Activated T-helper 1 cell treated with Interleukin-2 at 50 U/mL for 16 hours (primary cell): ENCODE results near the gene TMPRSS13.

ENCODE experiments used
- DNase-seq: peaks from one replicate; pipeline ENCODE4 v3.0.0-alpha.2; 2020; ENCODE audit warnings: low read depth

Gene TMPRSS13

DNA sequence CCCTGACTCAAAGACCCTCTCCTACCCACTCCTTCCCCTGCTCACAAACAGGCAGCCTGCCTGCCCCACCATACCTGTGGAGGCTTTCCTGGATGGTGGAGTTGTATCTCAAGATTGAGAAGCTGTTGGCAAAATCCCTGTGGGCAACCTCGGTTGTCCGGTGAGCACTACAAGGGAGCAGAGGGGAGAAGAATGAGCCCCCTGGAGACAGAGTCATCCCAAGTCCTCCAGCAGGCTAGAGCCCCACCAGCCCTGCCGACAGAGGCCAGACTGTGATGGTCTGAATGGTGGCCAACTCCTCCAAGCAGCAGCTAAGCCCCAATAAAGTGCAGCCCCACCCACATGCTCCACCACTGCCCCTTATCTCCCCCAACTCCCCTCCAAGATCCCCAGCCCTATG lies 17.5 kb downstream of the TMPRSS13 start:
- no peak for DNase-seq

DNA sequence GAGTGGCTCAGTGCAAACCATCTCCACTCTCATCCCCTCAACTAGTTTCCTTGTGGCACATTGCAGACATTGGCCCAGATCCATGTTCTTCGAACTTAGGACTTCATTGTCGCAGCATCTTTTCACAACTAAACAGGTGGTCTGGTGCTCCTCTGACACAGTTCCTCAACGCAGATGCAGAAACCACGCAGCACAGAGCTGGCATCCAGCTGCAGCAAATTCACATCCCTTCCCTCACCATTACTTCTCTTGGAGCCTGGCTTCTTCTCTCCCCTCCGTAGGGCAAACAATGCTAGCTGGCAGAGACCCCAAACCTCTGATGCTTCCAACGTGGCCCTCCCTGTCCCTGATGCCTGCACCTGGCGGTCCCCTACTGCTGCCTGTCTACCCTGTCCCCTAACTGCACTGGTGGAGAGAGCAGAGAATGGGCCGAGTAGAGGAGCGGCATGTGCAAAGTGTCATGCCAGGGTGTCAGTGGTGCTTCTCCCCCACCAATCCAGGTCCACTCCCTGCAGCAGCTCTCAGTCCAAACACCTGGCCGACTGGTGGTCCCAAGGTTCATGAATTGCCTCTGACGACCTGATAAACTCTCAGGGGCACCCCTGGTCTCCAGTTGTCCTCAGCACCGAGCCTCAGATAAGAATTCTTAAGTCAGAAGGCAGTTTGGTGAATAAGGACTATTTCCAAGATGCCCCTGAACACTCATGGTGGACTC lies 18.1 kb downstream of the TMPRSS13 start:
- no peak for DNase-seq

DNA sequence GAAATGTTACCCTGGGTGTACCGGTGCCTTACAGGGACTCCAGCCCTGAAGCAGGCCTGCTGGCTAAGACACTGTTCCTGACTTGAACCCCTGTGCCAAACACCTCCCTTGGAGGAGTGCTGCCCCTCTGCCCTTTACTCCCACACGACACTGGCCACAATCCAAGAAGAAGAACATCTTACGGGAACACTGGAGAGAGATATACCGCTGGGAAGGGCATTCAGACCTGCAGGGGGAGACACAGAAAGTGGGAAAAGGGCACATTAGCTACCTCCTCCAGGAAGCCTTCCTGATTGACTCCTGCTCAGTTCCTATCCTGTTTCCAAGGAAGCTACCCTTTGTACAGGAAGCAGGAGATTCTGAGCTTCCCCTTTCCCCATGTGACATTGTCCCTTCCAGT lies 18.7 kb downstream of the TMPRSS13 start:
- DNase-seq: no peak

DNA sequence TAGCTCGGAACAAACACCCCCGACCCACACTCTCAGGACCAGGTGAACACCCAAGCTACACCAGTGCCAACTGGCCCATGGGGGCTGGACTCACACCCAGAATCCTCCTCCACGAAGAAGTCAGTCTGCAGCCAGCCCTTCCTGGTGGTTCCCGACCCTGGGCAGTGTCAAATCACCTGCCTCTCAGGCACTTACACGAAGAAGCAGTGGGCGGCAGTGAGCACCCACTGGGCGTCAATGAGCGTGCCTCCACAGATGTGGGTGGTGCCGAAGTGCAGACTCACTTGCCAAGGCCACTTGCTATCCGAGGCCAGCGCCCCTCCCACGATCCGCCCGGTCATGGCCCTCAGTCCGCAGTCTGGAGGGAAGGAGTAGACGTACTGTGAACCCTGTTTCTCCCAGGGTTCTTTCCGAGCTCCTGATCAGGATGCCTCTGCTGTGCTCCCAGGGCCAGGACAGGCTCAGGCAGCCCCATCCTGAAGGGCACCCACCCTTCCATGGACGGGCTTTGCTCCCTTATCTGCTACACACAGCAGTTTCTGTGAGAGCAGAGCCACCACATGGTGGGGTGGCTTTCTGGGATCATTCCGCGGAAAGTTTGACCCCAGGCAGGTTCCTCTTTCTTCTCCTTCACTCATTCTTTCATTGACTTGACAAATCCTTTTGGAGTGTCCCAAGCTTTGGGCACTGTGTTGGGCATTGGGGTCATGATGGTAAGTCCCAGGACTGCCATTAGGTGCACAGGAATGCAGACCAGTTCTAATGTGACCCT lies 19.4 kb downstream of the TMPRSS13 start:
- no peak for DNase-seq

DNA sequence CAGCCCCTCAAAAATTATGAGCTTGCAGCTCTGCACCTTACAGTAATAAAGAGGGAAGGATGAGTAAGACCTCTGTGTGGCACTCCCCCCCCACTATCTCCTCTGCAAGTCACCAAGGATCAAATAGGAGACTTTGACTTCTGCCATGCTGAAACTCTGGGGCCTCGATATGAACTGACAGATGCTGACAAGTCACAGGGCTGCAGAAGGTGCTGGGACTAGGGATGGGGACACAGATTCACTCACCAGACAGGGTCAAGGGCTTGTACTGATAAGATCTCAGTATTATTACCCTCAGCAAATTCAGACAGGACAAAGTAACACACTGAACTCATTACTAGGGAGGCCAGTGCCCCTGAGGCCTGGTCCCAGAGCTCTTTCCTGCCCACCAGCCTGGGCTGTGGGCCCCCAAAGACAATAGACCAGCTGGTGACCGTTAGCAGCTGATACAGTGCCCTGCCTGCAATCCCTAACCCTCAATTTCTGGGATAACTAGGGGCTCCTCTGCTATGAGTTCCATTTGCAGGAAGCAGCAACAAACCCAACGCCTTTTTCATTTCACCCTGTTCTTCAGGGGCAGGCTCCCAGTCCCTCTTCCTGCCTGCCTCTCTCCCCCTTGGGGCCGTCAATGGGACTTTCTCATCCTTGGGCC lies 20.1 kb downstream of the TMPRSS13 start:
- DNase-seq: no peak

DNA sequence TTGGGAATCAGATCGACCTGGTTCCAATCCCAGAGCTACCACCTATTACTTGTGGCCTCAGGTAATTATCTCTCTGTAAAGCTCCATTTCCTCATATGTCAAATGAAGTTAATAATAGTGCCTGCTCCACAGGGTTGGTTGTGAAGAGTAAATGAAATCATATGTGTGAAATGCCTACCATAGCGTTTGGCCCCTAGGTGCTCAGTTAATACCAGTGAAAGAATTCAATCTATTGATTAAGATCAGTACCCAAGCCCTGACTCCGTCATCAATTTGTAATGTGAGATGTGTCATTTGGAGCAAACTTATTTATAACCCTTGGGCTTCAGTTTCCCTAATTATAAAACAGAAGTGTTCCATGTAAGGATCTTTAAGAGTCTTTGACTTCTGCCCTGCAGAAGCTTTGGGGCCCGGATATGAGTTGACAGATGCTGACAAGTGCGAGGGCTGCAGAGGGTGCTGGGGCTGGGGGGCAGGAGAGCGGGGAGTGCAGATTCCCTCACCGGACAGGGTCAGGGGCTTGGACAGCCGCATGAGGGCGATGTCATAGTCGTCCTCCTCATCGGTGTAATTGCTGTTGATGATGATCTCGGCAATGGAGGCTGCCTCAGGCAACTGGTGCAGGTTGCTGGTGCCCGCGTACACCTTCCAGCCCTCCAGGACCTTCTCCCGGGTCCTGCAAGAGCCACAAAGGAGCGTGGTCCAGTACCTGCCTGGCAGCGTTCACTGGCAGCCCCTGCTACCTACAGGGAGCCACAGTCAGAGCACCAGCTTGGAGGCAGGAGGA lies 20.9 kb downstream of the TMPRSS13 start:
- DNase-seq: no peak

DNA sequence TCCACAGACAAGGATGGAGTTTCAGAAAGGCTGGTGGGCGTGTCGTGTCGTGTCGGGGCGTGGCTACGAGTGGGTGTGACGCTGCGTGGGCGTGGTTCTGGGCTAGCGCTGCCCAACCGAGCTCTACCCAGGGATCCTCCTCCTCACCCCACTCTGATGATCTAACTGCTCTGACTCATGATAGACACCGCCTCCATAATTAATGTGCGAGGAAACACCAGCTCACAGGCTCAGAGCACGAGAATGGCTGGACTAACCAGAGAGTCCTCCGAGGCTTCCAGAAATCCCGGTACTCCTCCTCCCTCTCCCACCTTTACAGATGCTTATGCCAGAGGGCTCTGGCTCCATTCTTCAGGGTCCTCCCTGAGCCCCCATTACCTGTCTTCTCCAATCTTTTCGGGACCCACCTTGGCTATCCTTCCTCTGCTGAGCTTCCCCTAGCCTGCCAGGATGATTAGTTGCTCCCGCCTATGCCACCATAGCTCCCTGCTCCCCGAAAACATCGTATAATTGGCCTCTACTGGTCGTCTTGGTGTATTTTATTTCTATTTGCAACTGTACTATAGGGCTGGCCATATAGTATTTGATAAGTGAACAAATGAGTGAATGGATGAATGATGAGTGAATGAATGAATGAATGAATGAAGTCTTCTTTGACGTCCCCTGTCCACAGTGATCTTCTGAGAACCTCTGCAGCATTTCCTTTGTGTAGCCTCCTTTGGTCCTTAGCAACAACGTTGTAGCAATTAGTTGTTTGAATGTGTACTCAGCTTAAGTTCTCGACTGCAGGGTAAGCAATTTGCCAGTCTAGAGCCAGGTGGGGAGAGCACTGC lies 21.7 kb downstream of the TMPRSS13 start:
- peak; percentile 28 for DNase-seq

DNA sequence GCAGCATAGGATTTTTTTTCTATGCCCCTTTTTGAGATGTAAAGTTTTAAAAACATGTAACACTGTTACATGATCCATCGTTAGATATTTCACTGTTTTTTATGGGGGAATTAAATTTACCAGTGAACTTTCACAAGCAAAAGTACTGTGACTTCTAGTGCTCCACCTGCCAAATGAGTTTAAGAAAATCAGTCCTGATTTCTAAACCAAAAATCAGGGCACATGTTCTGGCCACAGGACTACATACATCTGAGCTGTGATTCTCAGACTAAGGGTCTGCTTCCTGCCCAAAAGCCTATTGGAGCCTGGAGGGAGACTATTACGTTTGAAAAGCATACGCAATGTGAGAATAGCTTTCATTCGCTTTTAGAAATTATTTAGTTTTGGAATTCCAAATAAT lies 22.5 kb downstream of the TMPRSS13 start:
- no peak for DNase-seq

DNA sequence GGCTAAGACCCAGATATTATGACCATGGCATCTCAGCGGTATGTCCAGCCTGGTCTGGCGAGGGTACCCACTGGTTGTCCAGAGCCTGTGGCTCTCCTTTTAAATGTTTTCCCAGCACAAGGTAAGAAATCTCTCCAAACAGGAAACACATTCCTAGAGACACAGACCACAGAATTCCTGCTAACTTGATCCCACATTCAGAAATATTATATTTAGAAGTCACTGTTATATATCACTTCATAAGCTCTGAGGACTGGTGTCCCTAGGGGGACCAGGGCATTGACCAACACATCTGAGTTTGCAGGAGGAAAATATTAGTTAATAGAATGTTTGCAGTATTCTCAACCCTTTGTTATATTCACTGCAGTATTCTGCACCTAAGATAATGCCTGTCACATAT lies 23.1 kb downstream of the TMPRSS13 start:
- no peak for DNase-seq

DNA sequence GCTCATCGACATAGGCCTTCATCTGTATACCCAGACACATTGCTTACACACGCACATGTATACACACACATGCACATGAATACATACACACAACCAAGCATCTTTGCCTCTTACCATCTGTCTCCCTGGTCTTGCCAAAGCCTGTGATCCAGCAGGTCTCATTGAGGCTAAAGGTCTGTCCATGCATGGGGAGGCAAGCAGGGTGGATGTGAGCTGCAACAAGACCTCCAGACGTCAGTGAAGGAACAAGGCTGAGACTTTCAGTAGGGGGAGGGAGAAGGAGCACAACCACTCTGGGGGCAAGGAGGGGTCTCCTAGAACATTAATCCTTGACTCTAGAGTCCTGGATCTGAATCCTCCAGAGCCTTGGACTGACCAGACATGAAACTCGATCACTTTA lies 23.7 kb downstream of the TMPRSS13 start:
- no peak for DNase-seq

DNA sequence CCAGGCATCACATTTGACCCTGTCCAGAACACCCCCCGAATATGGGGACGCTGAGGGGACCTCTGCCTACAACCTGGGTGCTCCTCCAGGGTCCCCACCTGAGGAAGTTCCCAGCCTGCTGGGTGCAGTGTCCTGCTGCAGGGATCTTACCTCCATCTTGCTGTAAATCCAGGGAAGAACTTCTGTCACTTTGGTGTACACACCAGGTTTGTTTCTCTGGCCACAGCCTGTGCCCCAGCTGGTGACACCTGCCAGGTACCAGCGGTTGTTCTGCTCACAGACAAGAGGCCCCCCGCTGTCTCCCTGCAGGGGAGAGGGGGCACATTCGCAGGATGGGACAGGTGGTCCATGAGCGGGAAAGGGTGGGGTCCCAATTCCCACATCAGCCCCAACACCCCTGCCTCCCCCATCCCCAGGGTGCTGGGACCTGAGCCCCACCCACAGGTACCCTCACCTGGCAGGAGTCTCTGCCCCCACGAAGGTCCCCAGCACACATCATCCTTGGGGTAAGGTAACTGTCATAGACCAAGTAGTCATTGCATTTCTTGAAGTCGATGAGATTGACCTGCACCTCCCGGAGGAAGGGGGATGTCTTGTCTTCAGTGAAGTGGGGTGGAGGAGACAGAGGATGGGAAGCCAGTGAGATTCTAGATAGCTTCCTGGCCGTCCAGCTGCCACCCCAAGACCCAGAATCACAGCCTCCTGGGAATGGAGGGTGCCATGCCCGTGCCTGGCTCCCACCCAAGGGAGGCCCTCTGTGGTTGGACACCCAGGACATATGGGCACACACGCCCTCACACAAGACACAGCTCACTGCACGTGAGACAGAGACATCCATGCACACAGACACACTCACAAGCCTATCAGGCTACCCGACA lies 25.5 kb downstream of the TMPRSS13 start:
- no peak for DNase-seq

DNA sequence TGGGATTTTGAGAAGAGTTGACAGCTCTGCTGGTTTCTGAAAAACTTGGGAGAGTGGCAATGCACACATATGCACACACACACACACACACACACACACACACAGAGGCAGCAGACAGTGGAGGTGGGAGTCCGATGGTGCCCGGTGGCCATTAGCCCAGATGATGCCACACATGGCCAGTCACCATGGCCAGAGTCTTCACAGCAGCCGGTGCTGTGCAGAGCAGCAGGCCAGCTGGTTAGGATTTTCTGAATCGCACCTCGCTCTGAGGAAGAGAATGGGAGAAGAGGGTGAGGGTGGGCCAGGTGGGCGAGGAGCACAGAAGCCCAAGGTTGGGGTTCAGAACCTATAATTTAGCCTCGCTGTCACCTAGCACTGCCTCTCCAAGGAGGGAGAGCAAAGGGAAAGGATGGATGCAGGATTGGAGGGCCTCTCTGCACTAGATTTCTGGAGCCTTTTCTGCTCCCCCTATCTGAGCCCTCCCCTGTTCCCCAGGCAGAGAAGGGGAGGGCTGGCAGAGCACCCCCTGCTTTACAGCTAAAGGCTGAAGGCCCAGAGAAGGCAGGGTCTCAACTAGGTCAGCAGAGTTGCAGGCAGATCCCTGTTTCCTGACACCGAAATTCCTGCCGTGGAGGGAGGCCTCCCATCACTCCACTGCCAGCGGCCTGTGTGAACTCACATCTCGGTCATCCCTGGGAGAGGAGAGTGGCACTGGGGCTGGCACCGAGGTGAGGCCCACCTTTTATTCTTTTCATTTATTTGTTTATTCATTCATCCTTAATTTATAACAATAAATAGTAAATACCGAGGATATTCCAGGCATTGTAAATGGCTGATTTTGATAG lies 27.0 kb downstream of the TMPRSS13 start:
- no peak for DNase-seq

DNA sequence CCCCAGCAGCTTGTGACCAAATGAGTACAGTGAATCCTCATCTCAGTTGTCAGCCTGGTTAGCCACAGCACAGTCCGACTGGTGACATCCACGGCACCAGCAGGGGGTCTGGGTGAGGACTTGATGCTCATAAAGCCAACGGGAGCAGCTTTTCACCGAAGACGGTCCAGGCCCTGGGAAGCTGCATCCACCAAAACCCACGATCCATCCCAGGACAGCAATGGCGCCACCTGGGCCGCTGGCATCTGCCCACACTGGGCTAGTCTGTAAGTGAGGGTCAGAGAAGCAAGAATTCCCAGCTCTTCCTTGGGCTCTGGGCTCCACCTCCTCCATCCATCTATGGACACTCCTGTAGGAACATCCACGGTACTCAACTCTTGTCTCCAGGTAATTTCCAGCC lies 27.6 kb downstream of the TMPRSS13 start:
- no peak for DNase-seq

DNA sequence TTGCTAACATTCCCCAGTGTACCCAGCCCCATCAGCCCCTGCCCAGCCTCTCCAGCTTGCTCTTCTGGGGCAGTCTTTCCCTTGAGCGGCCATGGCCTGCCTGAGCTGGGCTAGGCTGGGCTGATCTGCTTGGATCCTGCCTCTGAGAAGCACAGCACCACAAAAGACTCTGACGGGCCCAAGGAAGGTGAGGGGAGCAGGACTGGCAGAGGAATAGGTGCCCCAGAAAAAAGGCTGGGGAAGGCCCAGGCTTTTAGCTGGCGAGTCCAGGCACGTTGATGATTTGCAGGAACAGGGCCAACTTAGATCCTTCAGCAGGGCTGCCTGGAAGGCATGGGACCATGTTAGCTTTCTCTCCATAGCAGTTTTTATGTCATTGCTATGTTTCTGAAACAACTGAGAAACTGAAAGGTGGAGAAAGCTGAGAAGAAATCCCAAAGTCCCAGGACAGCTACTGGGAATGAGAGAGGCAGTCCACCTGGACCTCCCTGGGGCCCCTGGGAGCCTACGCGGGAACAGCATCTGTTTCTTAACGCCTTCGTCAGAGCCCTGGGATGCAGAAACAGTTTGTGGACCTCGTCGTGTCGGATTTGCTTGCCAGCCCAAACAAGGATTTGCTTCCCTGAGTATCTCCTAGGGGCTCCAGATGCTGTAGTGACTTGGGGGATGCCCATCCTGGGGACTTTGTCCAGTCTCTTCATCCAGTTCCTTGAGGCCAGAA lies 28.3 kb downstream of the TMPRSS13 start:
- no peak for DNase-seq

DNA sequence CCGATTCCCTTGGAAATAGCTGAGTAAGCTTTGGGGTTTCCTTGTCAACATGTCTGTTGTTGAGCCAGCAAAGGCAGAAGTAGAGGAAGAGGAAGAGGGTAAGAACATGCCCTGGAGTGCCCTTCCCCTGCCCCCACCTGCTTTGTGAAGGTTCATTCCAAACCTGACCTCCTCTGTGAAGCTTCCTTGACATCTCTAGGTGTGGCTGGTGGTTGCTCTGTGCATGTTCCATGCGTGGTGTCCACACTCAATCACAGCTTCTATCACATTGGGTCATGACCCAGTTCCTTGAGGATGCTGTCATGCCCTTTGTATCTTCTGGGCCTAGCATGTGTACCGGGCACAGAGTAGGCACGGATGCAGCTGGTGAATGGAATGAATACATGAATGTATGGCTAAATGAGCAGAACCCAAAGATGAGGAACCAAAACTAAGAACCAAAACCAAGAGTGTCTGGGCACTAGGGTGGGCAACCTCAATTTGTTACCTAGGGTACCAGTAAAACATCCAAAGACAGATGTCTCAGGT lies 29.0 kb downstream of the TMPRSS13 start:
- DNase-seq: no peak

DNA sequence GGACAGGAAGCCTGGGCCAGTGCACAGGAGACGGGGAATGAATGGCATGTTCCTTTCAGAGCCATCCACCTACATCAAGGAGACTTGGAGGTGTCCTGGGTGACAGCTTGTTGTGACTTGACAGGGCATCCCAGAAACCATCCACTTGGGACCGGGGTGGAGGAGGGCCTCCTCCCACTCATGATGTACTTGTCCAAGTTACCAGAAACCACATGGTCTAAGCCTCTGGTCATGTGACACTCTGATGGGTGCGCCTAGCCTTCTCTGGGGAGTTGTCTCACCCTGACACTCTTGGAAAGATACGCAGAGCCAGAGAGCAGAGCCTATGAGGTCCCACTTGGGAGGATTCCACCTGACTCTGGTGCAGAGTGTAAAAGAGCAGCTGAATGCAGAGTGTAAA lies 31.1 kb downstream of the TMPRSS13 start:
- DNase-seq: no peak

DNA sequence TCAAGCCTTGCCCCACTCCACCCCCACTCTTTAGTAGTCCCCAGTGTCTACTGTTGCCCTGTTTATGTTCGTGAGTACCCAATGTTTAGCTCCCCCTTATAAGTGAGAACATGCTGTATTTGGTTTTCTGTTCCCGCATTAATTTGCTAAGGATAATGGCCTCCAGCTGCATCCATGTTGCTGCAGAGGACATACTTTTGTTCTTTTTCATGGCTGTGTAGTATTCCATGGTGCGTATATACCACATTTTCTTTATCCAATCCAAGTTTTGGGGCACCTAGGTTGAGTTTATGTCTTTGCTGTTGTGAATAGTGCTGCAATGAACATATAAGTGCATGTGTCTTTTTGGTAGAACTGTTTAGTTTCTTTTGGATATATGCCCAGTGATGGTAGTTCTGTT lies 36.6 kb downstream of the TMPRSS13 start:
- no peak for DNase-seq

DNA sequence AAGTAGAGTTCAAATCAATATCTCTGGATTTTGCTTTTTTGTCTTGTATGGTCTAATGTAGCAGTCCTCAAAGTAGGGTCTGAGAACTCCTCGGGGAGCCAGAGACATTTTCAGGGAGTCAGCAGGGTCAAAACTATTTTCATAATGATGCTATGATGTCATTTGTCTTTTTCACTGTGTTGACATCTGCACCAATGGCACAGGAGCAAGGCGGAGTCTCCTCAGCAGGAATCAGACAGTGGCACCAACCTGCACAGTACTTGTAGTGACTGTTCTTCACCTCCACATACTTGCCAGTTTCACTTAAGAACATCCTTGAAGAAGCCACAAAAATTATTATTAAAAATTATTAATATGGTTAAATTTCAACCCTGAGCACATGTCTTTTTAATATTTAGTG lies 37.8 kb downstream of the TMPRSS13 start:
- DNase-seq: no peak

DNA sequence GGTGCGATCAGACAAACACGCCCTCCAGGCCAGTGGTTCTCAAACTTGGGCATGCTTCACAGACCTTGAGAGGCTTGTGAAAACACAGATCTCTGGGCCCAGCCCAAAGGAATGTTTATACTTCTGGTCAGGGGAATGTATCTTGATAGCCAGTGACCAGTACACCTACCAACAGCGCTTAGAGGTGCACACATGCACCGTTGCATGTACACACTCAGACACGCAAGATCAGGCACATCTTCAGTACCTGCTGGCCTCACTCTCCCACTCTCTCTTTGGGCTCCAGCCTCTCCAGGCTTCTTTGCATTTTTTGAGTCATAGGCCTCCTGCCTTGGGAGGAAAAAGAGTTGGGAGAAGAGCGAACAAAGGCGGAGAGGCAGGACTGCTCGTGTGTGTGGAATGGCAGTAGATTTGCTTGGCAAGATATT lies 41.0 kb downstream of the TMPRSS13 start:
- no peak for DNase-seq
